Keratinocyte (primary cell): Measurements from ENCODE around the gene TAOK1.

Experiments used
- CTCF ChIP-seq, 3 experiments: IDR thresholded peaks in 1 of 3; conservative IDR thresholded peaks in 1 of 3; optimal IDR thresholded peaks in 1 of 3; 2 replicates in 2 of 3; 3 replicates in 1 of 3; pipeline versions ENCODE3 to v1.5.1; 2011; ENCODE audit warnings: low read length in 3 of 3, mild to moderate bottlenecking in 3 of 3, moderate library complexity in 2 of 3, control low read depth in 1 of 3, inconsistent platforms in 1 of 3; ENCODE audit not compliant: insufficient read depth in 2 of 3; ENCODE audit errors: extremely low read depth in 1 of 3
- EZH2 ChIP-seq: IDR thresholded peaks from one replicate; pipeline ENCODE4 v1.6.1; 2012; ENCODE audit warnings: inconsistent platforms, mild to moderate bottlenecking, low read length, moderate library complexity

GRCh38 chr17:29386760-29387159 lies 3.4 kb upstream of the TAOK1 start:
- no peak for TF ChIP-seq CTCF (optimal IDR thresholded peaks at IDR 0.05 in 1 of 3, IDR thresholded peaks at IDR 0.05 in 1 of 3, conservative IDR thresholded peaks at IDR 0.05 in 1 of 3; ENCODE audit: extremely low read depth in 1 of 3, insufficient read depth in 2 of 3, low read length in 3 of 3)
- TF ChIP-seq EZH2, result no peak
